ENCODE results near the gene PTGES3.

- TF ChIP-seq, protein P1, sequence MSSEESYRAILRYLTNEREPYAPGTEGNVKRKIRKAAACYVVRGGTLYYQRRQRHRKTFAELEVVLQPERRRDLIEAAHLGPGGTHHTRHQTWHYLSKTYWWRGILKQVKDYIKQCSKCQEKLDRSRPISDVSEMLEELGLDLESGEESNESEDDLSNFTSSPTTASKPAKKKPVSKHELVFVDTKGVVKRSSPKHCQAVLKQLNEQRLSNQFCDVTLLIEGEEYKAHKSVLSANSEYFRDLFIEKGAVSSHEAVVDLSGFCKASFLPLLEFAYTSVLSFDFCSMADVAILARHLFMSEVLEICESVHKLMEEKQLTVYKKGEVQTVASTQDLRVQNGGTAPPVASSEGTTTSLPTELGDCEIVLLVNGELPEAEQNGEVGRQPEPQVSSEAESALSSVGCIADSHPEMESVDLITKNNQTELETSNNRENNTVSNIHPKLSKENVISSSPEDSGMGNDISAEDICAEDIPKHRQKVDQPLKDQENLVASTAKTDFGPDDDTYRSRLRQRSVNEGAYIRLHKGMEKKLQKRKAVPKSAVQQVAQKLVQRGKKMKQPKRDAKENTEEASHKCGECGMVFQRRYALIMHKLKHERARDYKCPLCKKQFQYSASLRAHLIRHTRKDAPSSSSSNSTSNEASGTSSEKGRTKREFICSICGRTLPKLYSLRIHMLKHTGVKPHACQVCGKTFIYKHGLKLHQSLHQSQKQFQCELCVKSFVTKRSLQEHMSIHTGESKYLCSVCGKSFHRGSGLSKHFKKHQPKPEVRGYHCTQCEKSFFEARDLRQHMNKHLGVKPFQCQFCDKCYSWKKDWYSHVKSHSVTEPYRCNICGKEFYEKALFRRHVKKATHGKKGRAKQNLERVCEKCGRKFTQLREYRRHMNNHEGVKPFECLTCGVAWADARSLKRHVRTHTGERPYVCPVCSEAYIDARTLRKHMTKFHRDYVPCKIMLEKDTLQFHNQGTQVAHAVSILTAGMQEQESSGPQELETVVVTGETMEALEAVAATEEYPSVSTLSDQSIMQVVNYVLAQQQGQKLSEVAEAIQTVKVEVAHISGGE (tag by site-specific recombination; conservative IDR thresholded peaks at IDR 0.05; ENCODE audit: low read depth): no peak
- TF ChIP-seq, protein P2, sequence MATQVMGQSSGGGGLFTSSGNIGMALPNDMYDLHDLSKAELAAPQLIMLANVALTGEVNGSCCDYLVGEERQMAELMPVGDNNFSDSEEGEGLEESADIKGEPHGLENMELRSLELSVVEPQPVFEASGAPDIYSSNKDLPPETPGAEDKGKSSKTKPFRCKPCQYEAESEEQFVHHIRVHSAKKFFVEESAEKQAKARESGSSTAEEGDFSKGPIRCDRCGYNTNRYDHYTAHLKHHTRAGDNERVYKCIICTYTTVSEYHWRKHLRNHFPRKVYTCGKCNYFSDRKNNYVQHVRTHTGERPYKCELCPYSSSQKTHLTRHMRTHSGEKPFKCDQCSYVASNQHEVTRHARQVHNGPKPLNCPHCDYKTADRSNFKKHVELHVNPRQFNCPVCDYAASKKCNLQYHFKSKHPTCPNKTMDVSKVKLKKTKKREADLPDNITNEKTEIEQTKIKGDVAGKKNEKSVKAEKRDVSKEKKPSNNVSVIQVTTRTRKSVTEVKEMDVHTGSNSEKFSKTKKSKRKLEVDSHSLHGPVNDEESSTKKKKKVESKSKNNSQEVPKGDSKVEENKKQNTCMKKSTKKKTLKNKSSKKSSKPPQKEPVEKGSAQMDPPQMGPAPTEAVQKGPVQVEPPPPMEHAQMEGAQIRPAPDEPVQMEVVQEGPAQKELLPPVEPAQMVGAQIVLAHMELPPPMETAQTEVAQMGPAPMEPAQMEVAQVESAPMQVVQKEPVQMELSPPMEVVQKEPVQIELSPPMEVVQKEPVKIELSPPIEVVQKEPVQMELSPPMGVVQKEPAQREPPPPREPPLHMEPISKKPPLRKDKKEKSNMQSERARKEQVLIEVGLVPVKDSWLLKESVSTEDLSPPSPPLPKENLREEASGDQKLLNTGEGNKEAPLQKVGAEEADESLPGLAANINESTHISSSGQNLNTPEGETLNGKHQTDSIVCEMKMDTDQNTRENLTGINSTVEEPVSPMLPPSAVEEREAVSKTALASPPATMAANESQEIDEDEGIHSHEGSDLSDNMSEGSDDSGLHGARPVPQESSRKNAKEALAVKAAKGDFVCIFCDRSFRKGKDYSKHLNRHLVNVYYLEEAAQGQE (tag by site-specific recombination; IDR thresholded peaks at IDR 0.05): no peak
- TF ChIP-seq ZBTB20 (tag by site-specific recombination; IDR thresholded peaks at IDR 0.05) (no peak), ZNF768 (tag by site-specific recombination; IDR thresholded peaks at IDR 0.05) (no peak), CTCF (tag by site-specific recombination; IDR thresholded peaks at IDR 0.05) (no peak), PBX3 (CRISPR knock-in tag; IDR thresholded peaks at IDR 0.05) (no peak), ZNF433 (tag by site-specific recombination; IDR thresholded peaks at IDR 0.05; ENCODE audit: low read depth) (no peak), ZBTB7A (tag by site-specific recombination; IDR thresholded peaks at IDR 0.05; ENCODE audit: low read depth) (no peak), ZNF416 (tag by site-specific recombination; IDR thresholded peaks at IDR 0.05) (no peak), GFI1B (tag by site-specific recombination; IDR thresholded peaks at IDR 0.05) (no peak)
- TF ChIP-seq, protein P3, sequence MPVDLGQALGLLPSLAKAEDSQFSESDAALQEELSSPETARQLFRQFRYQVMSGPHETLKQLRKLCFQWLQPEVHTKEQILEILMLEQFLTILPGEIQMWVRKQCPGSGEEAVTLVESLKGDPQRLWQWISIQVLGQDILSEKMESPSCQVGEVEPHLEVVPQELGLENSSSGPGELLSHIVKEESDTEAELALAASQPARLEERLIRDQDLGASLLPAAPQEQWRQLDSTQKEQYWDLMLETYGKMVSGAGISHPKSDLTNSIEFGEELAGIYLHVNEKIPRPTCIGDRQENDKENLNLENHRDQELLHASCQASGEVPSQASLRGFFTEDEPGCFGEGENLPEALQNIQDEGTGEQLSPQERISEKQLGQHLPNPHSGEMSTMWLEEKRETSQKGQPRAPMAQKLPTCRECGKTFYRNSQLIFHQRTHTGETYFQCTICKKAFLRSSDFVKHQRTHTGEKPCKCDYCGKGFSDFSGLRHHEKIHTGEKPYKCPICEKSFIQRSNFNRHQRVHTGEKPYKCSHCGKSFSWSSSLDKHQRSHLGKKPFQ (tag by site-specific recombination; IDR thresholded peaks at IDR 0.05): no peak
Observed at GRCh38 chr12:56694161-56694560, 6.1 kb upstream of the PTGES3 start.
